Measurements from ENCODE around the gene MAGEB17.

DNA sequence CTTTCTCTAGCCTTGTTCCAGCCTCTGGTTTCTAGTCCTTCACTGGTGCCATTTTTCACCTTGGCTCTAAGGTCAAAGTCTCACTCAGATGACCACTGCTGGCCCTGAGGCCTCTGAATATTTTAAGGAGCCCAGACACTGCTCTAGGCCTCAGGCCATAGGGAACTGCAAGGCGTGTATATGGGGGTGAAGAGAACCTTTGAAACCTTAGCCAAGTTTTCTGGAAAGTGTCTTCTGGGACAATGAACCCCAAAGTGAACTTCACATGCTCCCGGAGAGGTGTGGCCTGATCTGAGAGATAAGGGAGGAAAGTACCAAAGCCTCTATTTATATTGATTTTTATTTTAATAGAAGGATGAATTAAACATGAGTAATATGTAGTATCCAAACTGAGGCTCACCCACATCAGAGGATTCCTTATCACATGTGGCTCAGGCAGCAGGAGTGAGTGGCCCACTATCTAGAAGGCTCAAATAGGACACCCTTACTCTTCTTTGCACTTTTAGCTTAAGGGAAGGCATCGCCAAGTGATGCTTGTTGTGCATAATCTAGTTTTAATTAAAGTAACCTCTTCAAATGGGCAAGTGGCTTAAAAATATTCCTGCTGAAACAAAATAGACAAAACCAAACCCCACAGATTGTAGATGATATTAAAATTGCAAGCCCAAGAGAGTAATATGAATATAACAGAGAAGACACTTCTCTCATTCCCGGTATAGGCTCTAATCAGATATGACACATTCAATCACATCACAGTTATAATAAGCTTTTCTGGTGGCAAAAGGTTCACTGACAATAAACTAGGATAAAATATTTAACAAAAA, 25.6 kb upstream of the MAGEB17 start:
- TF ChIP-seq POLR2AphosphoS5 (IDR thresholded peaks at IDR 0.05; ENCODE audit: borderline replicate concordance, low read depth, low read length) (no peak), EZH2 (IDR thresholded peaks at IDR 0.05) (no peak)

Measured in SK-N-MC (cell line).